ENCODE results near the gene EXOC3L1.

GRCh38 chr16:67150833-67151396 lies 39.0 kb downstream of the EXOC3L1 start, which contains the start of gene B3GNT9:
- no peak for TF ChIP-seq CTCF (conservative IDR thresholded peaks at IDR 0.05)
- TF ChIP-seq EZH2 (IDR thresholded peaks at IDR 0.05; ENCODE audit: low read depth): no peak

All from PC-9 (cell line).